SK-N-SH (cell line): ENCODE results near the gene PLIN4.

Experiments used
- CHD2 ChIP-seq: fragments of 150-350 bp; IDR thresholded peaks from 2 replicates; pipeline ENCODE4 v1.6.1; 2018; ENCODE audit warnings: low read length; ENCODE audit not compliant: partially characterized antibody
- EZH2phosphoT487 ChIP-seq: fragments of 200-600 bp; sonication (generic); IDR thresholded peaks from 2 replicates; pipeline ENCODE4 v1.6.1; 2017; ENCODE audit warnings: low read depth, mixed run types, mild to moderate bottlenecking, antibody characterized with exemption, moderate library complexity, borderline replicate concordance
- GATA2 ChIP-seq: sonication (generic); formaldehyde crosslinking; IDR thresholded peaks from 2 replicates; pipeline ENCODE4 v1.5.0; 2020; ENCODE audit warnings: mild to moderate bottlenecking, missing genetic modification reagents
- POLR2AphosphoS5 ChIP-seq: IDR thresholded peaks from 2 replicates; pipeline ENCODE4 v1.6.1; 2012; ENCODE audit warnings: low read depth, low read length
- RXRA ChIP-seq: IDR thresholded peaks from 2 replicates; pipeline ENCODE4 v1.4.0; 2012; ENCODE audit warnings: low read depth, mild to moderate bottlenecking, borderline replicate concordance
- SMC3 ChIP-seq: IDR thresholded peaks from 2 replicates; pipeline ENCODE4 v1.6.1; 2012; ENCODE audit warnings: low read depth, low read length, improper control_type of control experiment
- TAF1 ChIP-seq: IDR thresholded peaks from 2 replicates; pipeline ENCODE4 v1.6.1; 2012; ENCODE audit warnings: low read depth, mild to moderate bottlenecking, low read length, moderate library complexity, borderline replicate concordance
- USF1 ChIP-seq: IDR thresholded peaks from 2 replicates; pipeline ENCODE4 v1.4.0; 2012; ENCODE audit warnings: low read depth, borderline replicate concordance
- USF2 ChIP-seq: fragments of 150-350 bp; IDR thresholded peaks from 2 replicates; pipeline ENCODE4 v1.6.1; 2017; ENCODE audit warnings: antibody characterized with exemption, low read length, low read depth, borderline replicate concordance
- YY1 ChIP-seq: IDR thresholded peaks from 2 replicates; pipeline ENCODE4 v1.4.0; 2012; ENCODE audit warnings: low read depth, mild to moderate bottlenecking
- TF ChIP-seq, protein P1 (sequence below): fragments of 200-600 bp; sonication (generic); IDR thresholded peaks from 2 replicates; pipeline ENCODE4 v1.6.1; 2017; ENCODE audit warnings: antibody characterized with exemption, mild to moderate bottlenecking, moderate library complexity
- TF ChIP-seq, protein P2 (sequence below): IDR thresholded peaks from 2 replicates; pipeline ENCODE4 v1.6.1; 2012; ENCODE audit warnings: mild to moderate bottlenecking, low read depth, low read length, moderate library complexity
- TF ChIP-seq, protein P3 (sequence below): IDR thresholded peaks from 2 replicates; pipeline ENCODE4 v1.4.0; 2012; ENCODE audit warnings: low read depth, borderline replicate concordance

DNA sequence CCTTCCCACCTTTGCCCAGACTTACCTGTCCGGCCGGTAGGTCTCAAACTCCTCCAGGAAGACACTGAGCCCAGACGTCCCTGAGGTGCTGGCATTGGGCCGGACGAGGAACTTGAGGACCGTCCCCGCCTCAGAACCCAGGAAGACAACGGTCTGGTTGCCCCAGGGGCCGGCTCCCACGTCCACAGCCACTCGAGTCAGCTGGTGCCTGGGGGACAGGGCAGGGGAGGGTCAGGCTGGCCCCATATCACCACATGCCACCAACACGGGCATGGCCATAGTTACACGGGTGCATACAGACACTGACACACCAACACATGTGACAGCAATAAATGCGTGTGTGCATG lies 29.9 kb upstream of the PLIN4 start:
- TF ChIP-seq GATA2 (CRISPR knock-in tag): no peak
- no peak for TF ChIP-seq POLR2AphosphoS5
- no peak for TF ChIP-seq CHD2
- TF ChIP-seq, protein P1, sequence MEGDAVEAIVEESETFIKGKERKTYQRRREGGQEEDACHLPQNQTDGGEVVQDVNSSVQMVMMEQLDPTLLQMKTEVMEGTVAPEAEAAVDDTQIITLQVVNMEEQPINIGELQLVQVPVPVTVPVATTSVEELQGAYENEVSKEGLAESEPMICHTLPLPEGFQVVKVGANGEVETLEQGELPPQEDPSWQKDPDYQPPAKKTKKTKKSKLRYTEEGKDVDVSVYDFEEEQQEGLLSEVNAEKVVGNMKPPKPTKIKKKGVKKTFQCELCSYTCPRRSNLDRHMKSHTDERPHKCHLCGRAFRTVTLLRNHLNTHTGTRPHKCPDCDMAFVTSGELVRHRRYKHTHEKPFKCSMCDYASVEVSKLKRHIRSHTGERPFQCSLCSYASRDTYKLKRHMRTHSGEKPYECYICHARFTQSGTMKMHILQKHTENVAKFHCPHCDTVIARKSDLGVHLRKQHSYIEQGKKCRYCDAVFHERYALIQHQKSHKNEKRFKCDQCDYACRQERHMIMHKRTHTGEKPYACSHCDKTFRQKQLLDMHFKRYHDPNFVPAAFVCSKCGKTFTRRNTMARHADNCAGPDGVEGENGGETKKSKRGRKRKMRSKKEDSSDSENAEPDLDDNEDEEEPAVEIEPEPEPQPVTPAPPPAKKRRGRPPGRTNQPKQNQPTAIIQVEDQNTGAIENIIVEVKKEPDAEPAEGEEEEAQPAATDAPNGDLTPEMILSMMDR: no peak
- no peak for TF ChIP-seq SMC3
- TF ChIP-seq USF1: no peak
- no peak for TF ChIP-seq EZH2phosphoT487
- no peak for TF ChIP-seq USF2
- TF ChIP-seq YY1: no peak
- no peak for TF ChIP-seq TAF1
- TF ChIP-seq, protein P2, sequence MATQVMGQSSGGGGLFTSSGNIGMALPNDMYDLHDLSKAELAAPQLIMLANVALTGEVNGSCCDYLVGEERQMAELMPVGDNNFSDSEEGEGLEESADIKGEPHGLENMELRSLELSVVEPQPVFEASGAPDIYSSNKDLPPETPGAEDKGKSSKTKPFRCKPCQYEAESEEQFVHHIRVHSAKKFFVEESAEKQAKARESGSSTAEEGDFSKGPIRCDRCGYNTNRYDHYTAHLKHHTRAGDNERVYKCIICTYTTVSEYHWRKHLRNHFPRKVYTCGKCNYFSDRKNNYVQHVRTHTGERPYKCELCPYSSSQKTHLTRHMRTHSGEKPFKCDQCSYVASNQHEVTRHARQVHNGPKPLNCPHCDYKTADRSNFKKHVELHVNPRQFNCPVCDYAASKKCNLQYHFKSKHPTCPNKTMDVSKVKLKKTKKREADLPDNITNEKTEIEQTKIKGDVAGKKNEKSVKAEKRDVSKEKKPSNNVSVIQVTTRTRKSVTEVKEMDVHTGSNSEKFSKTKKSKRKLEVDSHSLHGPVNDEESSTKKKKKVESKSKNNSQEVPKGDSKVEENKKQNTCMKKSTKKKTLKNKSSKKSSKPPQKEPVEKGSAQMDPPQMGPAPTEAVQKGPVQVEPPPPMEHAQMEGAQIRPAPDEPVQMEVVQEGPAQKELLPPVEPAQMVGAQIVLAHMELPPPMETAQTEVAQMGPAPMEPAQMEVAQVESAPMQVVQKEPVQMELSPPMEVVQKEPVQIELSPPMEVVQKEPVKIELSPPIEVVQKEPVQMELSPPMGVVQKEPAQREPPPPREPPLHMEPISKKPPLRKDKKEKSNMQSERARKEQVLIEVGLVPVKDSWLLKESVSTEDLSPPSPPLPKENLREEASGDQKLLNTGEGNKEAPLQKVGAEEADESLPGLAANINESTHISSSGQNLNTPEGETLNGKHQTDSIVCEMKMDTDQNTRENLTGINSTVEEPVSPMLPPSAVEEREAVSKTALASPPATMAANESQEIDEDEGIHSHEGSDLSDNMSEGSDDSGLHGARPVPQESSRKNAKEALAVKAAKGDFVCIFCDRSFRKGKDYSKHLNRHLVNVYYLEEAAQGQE: no peak
- TF ChIP-seq, protein P3, sequence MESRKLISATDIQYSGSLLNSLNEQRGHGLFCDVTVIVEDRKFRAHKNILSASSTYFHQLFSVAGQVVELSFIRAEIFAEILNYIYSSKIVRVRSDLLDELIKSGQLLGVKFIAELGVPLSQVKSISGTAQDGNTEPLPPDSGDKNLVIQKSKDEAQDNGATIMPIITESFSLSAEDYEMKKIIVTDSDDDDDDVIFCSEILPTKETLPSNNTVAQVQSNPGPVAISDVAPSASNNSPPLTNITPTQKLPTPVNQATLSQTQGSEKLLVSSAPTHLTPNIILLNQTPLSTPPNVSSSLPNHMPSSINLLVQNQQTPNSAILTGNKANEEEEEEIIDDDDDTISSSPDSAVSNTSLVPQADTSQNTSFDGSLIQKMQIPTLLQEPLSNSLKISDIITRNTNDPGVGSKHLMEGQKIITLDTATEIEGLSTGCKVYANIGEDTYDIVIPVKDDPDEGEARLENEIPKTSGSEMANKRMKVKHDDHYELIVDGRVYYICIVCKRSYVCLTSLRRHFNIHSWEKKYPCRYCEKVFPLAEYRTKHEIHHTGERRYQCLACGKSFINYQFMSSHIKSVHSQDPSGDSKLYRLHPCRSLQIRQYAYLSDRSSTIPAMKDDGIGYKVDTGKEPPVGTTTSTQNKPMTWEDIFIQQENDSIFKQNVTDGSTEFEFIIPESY: no peak
- TF ChIP-seq RXRA: no peak
